K562 (cell line): ENCODE results near the gene ZFAND2A. TPM values are rescaled to one million over a fixed set of nuclear protein-coding genes. Genes with fewer than 3 reads are reported as not detected.

Experiments used
- ATAC-seq: fragments of 200-7000 bp; cut with Tn5 transposase; 3 replicates; pipeline ENCODE4 v1.9.1; 2020; ENCODE audit warnings: moderate library complexity
- BruUV-seq: library from RNA; stranded (reverse); fragments of 400-500 nt; replicated peaks from 2 replicates; lab custom pipeline; 2021; lab: Mats Ljungman, UMichigan
- CTCF ChIA-PET: fragments of 300-600 bp; formaldehyde crosslinking; extraction: SDS; loops from one replicate; lab custom pipeline; 2021; ENCODE audit warnings: low intra/inter-chr PET ratio; lab: Yijun Ruan, JAX
- POLR2A ChIA-PET: fragments of 300-600, 350-650 bp; sonication (Branson Sonifier 250); formaldehyde crosslinking; extraction: SDS; loops from one replicate; lab custom pipeline; 2021; ENCODE audit warnings: antibody characterized with exemption, inconsistent platforms; lab: Yijun Ruan, JAX
- DNase-seq, 4 experiments: peaks; one replicate each; pipeline versions ENCODE4 v3.0.0 to v3.0.0-alpha.2; 2011 to 2018; ENCODE audit warnings: low spot score in 3 of 4, mixed read lengths in 3 of 4; ENCODE audit errors: extremely low read depth in 1 of 4
- FAIRE-seq: peaks from 2 replicates; lab custom pipeline; 2011; peaks lifted over from hg19 to GRCh38; lab: Jason Lieb, UNC
- H2AFZ ChIP-seq: 2 replicates; pipeline ENCODE4 v1.6.0; 2011; ENCODE audit warnings: low read depth, low read length, control low read depth, inconsistent platforms
- H3K27ac ChIP-seq: fragments of 200-600 bp; 3 replicates; pipeline ENCODE4 v1.8.0; 2011; ENCODE audit warnings: low read depth, mild to moderate bottlenecking, control low read depth, inconsistent platforms, low read length, moderate library complexity, mixed read lengths; ENCODE audit errors: extremely low read depth
- H3K27me3 ChIP-seq, 2 experiments: fragments of 300-600 bp in 1 of 2; 2 replicates in 1 of 2; 3 replicates in 1 of 2; pipeline versions ENCODE4 v1.6.0 to v1.8.0; 2011; ENCODE audit warnings: inconsistent platforms in 2 of 2, low read length in 2 of 2, mild to moderate bottlenecking in 1 of 2, mixed read lengths in 1 of 2, moderate library complexity in 1 of 2; ENCODE audit not compliant: control insufficient read depth in 2 of 2, insufficient read depth in 2 of 2
- H3K36me3 ChIP-seq: fragments of 300-600 bp; 3 replicates; pipeline ENCODE4 v1.8.0; 2011; ENCODE audit warnings: mild to moderate bottlenecking, low read length, inconsistent platforms; ENCODE audit not compliant: control insufficient read depth, insufficient read depth
- H3K4me1 ChIP-seq, 2 experiments: fragments of 200-600 bp in 1 of 2; replicated peaks in 1 of 2; 2 replicates in 1 of 2; 3 replicates in 1 of 2; pipeline versions ENCODE4 v1.5.1 to v1.8.0; 2011; ENCODE audit warnings: inconsistent platforms in 2 of 2, low read length in 2 of 2, mild to moderate bottlenecking in 1 of 2, mixed read lengths in 1 of 2, moderate library complexity in 1 of 2; ENCODE audit not compliant: control insufficient read depth in 2 of 2, insufficient read depth in 2 of 2
- H3K4me2 ChIP-seq: 2 replicates; pipeline ENCODE4 v1.6.1; 2011; ENCODE audit warnings: low read length, control low read depth, inconsistent platforms, mixed read lengths; ENCODE audit not compliant: insufficient read depth
- H3K4me3 ChIP-seq: fragments of 200-600 bp; sonication (generic), shearing (Covaris generic); 2 replicates; pipeline ENCODE4 v1.5.1; 2016; ENCODE audit warnings: control low read depth, inconsistent platforms
- H3K79me2 ChIP-seq: fragments of 200-600 bp; 3 replicates; pipeline ENCODE4 v1.8.0; 2011; ENCODE audit warnings: low read length, inconsistent platforms; ENCODE audit not compliant: control insufficient read depth, insufficient read depth
- H3K9ac ChIP-seq, 2 experiments: 2 replicates each; pipeline versions ENCODE4 v1.6.0 to v1.6.1; 2011; ENCODE audit warnings: low read depth in 2 of 2, low read length in 2 of 2, control low read depth in 1 of 2, inconsistent platforms in 1 of 2, mild to moderate bottlenecking in 1 of 2, mixed read lengths in 1 of 2; ENCODE audit not compliant: insufficient read depth in 1 of 2
- H3K9me1 ChIP-seq: one replicate; pipeline ENCODE4 v1.6.0; 2011; ENCODE audit warnings: inconsistent platforms, mild to moderate bottlenecking, low read length, moderate library complexity; ENCODE audit not compliant: control insufficient read depth, insufficient read depth
- H3K9me3 ChIP-seq: replicated peaks from 2 replicates; pipeline ENCODE4 v1.5.1; 2011; ENCODE audit warnings: low read depth, low read length, inconsistent platforms; ENCODE audit not compliant: control insufficient read depth, insufficient read depth
- H4K20me1 ChIP-seq: replicated peaks from 2 replicates; pipeline ENCODE4 v1.6.1; 2011; ENCODE audit warnings: low read length, inconsistent platforms, mixed read lengths; ENCODE audit not compliant: control insufficient read depth, insufficient read depth
- JUND ChIP-seq, 2 experiments: IDR thresholded peaks; 2 replicates in 1 of 2; 3 replicates in 1 of 2; pipeline ENCODE4 v1.6.1; 2011; ENCODE audit warnings: borderline replicate concordance in 2 of 2, low read depth in 2 of 2, low read length in 2 of 2, improper control_type of control experiment in 1 of 2, missing biosample characterization in 1 of 2, missing genetic modification characterization in 1 of 2, missing genetic modification reagents in 1 of 2
- MED1 ChIP-seq: sonication (generic); formaldehyde crosslinking; IDR thresholded peaks from 2 replicates; pipeline ENCODE4 v1.8.1; 2023; ENCODE audit warnings: missing genetic modification reagents, borderline replicate concordance
- SPI1 ChIP-seq: IDR thresholded peaks from 2 replicates; pipeline ENCODE4 v1.6.1; 2011; ENCODE audit warnings: low read depth, low read length, control low read depth, borderline replicate concordance
- ZNF3 ChIP-seq: fragments of 250-450 bp; sonication (Bioruptor Pico); IDR thresholded peaks from 2 replicates; pipeline ENCODE4 v1.5.0; 2021; ENCODE audit warnings: mild to moderate bottlenecking, moderate library complexity
- WGBS: fragments of 100-300 bp; shearing (Covaris generic); methylation state at CpG from one replicate; pipeline ENCODE4 v1.1.6; 2016; ENCODE audit warnings: low coverage, mixed read lengths; ENCODE audit not compliant: insufficient coverage; ENCODE audit errors: missing lambda C conversion rate; 5-methylcytosine and 5-hydroxymethylcytosine counted together
- in situ Hi-C: fragments of 300-500 bp; cut with MboI; formaldehyde crosslinking; loops from 4 replicates; pipeline ENCODE4 v1.15.0; 2018; ENCODE audit warnings: inconsistent platforms, mixed read lengths
- intact Hi-C: fragments of 100-400 bp; cut with micrococcal nuclease; formaldehyde crosslinking; loops from 2 replicates; pipeline ENCODE4 v1.14.2; 2022
- polyA plus RNA-seq, 8 experiments: library from polyadenylated mRNA; depleted of rRNA in 4 of 8; stranded (reverse) in 5 of 8; unstranded in 3 of 8; fragments of >200 nt; fragmentation: Nextera tagmentation in 2 of 8; fragmentation: Illumina TruSeq in 1 of 8; extraction: Ambion mirVana in 2 of 8; extraction: Trizol in 1 of 8; gene quantifications; 2 replicates each; pipeline versions ENCODE4 v1.2.1 to v1.2.3, GENCODE V29; 2011 to 2014; ENCODE audit warnings: inconsistent platforms in 1 of 8, missing spikeins in 1 of 8
- total RNA-seq, 7 experiments: library from RNA; depleted of rRNA in 6 of 7; stranded (reverse); fragments of >200 nt in 6 of 7; fragmentation: Illumina TruSeq in 2 of 7; extraction: Trizol in 2 of 7; gene quantifications; 2 replicates each; pipeline versions ENCODE4 v1.2.1 to v1.2.3, GENCODE V29; 2011 to 2021; ENCODE audit warnings: low replicate concordance in 1 of 7
- TF ChIP-seq, protein P1 (sequence below): fragments of 450-650 bp; formaldehyde crosslinking; IDR thresholded peaks from 2 replicates; pipeline ENCODE4 v1.4.0; 2020; ENCODE audit warnings: mild to moderate bottlenecking, mixed read lengths

The ZFAND2A gene
- total and polyA plus RNA-seq, 9 of the 15 experiments (the other 6 are each of a cell fraction or from before 2014, with no cell fraction given), result 16.8 to 56.8 (median 26.1) TPM

DNA sequence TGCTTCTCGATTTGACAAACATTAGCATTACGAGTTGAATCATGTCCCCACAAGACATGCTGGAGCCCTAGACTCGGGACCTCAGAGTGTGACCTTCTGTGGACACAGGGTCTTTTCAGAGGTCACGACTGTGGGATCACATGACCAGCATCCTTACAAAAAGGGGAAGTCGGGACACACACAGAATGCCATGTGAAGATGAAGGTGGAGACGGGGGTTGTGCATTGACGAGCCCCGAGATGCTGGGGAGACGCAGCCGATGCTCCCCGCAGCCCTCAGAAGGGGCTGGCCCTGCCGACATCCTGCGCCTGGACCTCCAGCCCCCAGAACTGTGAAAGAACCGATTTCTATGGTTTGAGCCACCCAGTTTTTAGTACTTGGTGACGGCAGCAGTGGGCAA lies 7.5 kb downstream of the ZFAND2A start:
- Histone ChIP-seq H3K79me2 (peaks cover 5% of the 10 kb centered on the region; the same call in 1 of the 3 replicates), H3K9ac (no peak overlapping the region), H3K4me1 (peaks cover 0 to 2% of the 10 kb centered on the region in 2 experiments; a peak in 1 of 5 replicates), H3K36me3 (peaks cover 62% of the 10 kb centered on the region; the same call in 2 of the 3 replicates), H2AFZ (no peak overlapping the region), H3K9me1 (no peaks in the 10 kb centered on the region), H3K4me2 (no peak overlapping the region), H3K4me3 (no peak overlapping the region), H3K27me3 (no peaks in the 10 kb centered on the region), H4K20me1 (0 out of 2 replicates have a peak, but pooled peaks cover 5% of the 10 kb centered on the region), H3K27ac (no peak overlapping the region), H3K9me3 (no peaks in the 10 kb centered on the region)
- no peak for DNase-seq
- in situ Hi-C loops (loop anchor here (25.0 kb wide), 1 partner anchor 165 kb away; the partner anchor contains the start of genes COX19 and CYP2W1), intact Hi-C loops (no loop called here)
- POLR2A ChIA-PET, result interaction anchor here (0.7 to 1.4 kb wide), 4 partner anchors 8 to 185 kb away, joined by 3 to 4 read pairs (median 3); a partner anchor contains a TSS
- 88% methylated on average over 13 of the region's 15 CpGs for WGBS
- FAIRE-seq, result no peak
- no TSS peak for BruUV-seq
- ATAC-seq, result no peak
- TF ChIP-seq ZNF3 (CRISPR knock-in tag) (no peak), SPI1 (peak; percentile 61; the same call in 1 of the 2 replicates), JUND (IDR thresholded peaks at IDR 0.05; ENCODE audit: borderline replicate concordance, low read depth, low read length) (no peak), JUND (tag; IDR thresholded peaks at IDR 0.05; ENCODE audit: borderline replicate concordance, low read depth, low read length) (no peak), MED1 (CRISPR knock-in tag) (no peak)
- TF ChIP-seq, protein P1, sequence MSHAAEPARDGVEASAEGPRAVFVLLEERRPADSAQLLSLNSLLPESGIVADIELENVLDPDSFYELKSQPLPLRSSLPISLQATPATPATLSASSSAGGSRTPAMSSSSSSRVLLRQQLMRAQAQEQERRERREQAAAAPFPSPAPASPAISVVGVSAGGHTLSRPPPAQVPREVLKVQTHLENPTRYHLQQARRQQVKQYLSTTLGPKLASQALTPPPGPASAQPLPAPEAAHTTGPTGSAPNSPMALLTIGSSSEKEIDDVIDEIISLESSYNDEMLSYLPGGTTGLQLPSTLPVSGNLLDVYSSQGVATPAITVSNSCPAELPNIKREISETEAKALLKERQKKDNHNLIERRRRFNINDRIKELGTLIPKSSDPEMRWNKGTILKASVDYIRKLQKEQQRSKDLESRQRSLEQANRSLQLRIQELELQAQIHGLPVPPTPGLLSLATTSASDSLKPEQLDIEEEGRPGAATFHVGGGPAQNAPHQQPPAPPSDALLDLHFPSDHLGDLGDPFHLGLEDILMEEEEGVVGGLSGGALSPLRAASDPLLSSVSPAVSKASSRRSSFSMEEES (CRISPR knock-in tag), result peak; percentile 54
- CTCF ChIA-PET, result no interaction called here
